Stimulated activated CD8-positive, alpha-beta memory T cell treated with anti-CD3 and anti-CD28 coated beads, Interleukin-12 subunit alpha, Interleukin-12 subunit beta, amount 100 ng/mL, for 24 hours (primary cell): ENCODE data around the gene LHX6.

ENCODE experiments used
- DNase-seq: peaks from one replicate; pipeline ENCODE4 v3.0.0-alpha.2; 2020; ENCODE audit errors: extremely low read depth

LHX6 gene

GRCh38 chr9:122234022-122234748, 5.4 kb upstream of the LHX6 start:
- DNase-seq = no peak

- DNase-seq = no peak
Observed at GRCh38 chr9:122232796-122233306, 4.1 kb upstream of the LHX6 start.

GRCh38 chr9:122229485-122229837, 704 bp upstream of the LHX6 start:
- DNase-seq = no peak

GRCh38 chr9:122228191-122228567, 578 bp downstream of the LHX6 start:
- DNase-seq = no peak

GRCh38 chr9:122227575-122227900, 1.2 kb downstream of the LHX6 start:
- no peak for DNase-seq

- DNase-seq = no peak
Observed at GRCh38 chr9:122226758-122227574, 1.8 kb downstream of the LHX6 start.

GRCh38 chr9:122226142-122226757, 2.5 kb downstream of the LHX6 start:
- no peak for DNase-seq

- no peak for DNase-seq
Observed at GRCh38 chr9:122225312-122226141, 3.2 kb downstream of the LHX6 start.

- DNase-seq = no peak
Observed at GRCh38 chr9:122223435-122223834, 5.3 kb downstream of the LHX6 start.

GRCh38 chr9:122222791-122223190, 6.0 kb downstream of the LHX6 start:
- no peak for DNase-seq

GRCh38 chr9:122221183-122221811, 7.5 kb downstream of the LHX6 start:
- DNase-seq = no peak

- no peak for DNase-seq
Observed at GRCh38 chr9:122220673-122221182, 8.0 kb downstream of the LHX6 start.

- DNase-seq = no peak
Observed at GRCh38 chr9:122219856-122220672, 8.7 kb downstream of the LHX6 start.

- no peak for DNase-seq
Observed at GRCh38 chr9:122218935-122219855, 9.6 kb downstream of the LHX6 start.

- DNase-seq = no peak
Observed at GRCh38 chr9:122218071-122218934, 10.5 kb downstream of the LHX6 start.

- no peak for DNase-seq
Observed at GRCh38 chr9:122217640-122218039, 11.1 kb downstream of the LHX6 start.

- DNase-seq = no peak
Observed at GRCh38 chr9:122216798-122217418, 11.8 kb downstream of the LHX6 start.
